ENCODE measurements around the gene STPG3. TPM values are rescaled to one million over a fixed set of nuclear protein-coding genes. Genes with fewer than 3 reads are reported as not detected.
"Not testable (repeated sequence)": the region's sequence is repeated elsewhere in the genome, so short reads cannot be mapped to it uniquely, and the experiment has no call there.

STPG3 gene
- total and polyA plus RNA-seq, 4 donors, result not detected

GRCh38 chr9:137256856-137257255, 5.8 kb downstream of the STPG3 start (continued):
- TF ChIP-seq ZBTB33 (IDR thresholded peaks at IDR 0.05) (no peak), HNF4A (conservative IDR thresholded peaks at IDR 0.05) (no peak), TAF1 (conservative IDR thresholded peaks at IDR 0.05) (no peak)

GRCh38 chr9:137262173-137262908, 11.3 kb downstream of the STPG3 start:
- not testable (repeated sequence) for H3K27ac ChIP-seq (ENCODE audit: low read depth in 1 of 2, low read length in 2 of 2); DNase-seq (ENCODE audit: low spot score); H3K9ac ChIP-seq (ENCODE audit: low read depth in 1 of 2, low read length in 2 of 2); H3K4me3 ChIP-seq (ENCODE audit: low read depth in 1 of 3, low read length in 3 of 3); H3K9me3 ChIP-seq (ENCODE audit: control insufficient read depth in 4 of 4, low read length in 3 of 4); H3K27me3 ChIP-seq (ENCODE audit: control insufficient read depth in 4 of 4, insufficient read depth in 4 of 4, low read length in 3 of 4)
- Histone ChIP-seq H3K4me1 (ENCODE audit: control insufficient read depth in 4 of 4, insufficient read depth in 4 of 4, low read length in 3 of 4) (peaks cover 2 to 11% (median 6%) of the 10 kb centered on the region in 4 donors), H3K36me3 (ENCODE audit: control insufficient read depth in 4 of 4, insufficient read depth in 3 of 4, low read depth in 1 of 4, low read length in 3 of 4) (peaks cover 9 to 16% (median 12%) of the 10 kb centered on the region in 4 donors)
- WGBS, result 43% methylated on average over 15 of the region's 15 CpGs
- TF ChIP-seq RAD21 (IDR thresholded peaks at IDR 0.05), result peak in 1 of 2 donors; percentile 57
- peak; percentile 27 for TF ChIP-seq CTCF (IDR thresholded peaks at IDR 0.05; ENCODE audit: low read depth, low read length, missing input control)

GRCh38 chr9:137262909-137263285, 11.8 kb downstream of the STPG3 start:
- Histone ChIP-seq H3K4me1 (ENCODE audit: control insufficient read depth in 4 of 4, insufficient read depth in 4 of 4, low read length in 3 of 4) (peaks cover 2 to 15% (median 7%) of the 10 kb centered on the region in 4 donors), H3K27me3 (ENCODE audit: control insufficient read depth in 4 of 4, insufficient read depth in 4 of 4, low read length in 3 of 4) (no peaks in the 10 kb centered on the region), H3K9ac (ENCODE audit: low read depth in 1 of 2, low read length in 2 of 2) (no peak overlapping the region), H3K27ac (ENCODE audit: low read depth in 1 of 2, low read length in 2 of 2) (no peak overlapping the region), H3K9me3 (ENCODE audit: control insufficient read depth in 4 of 4, low read length in 3 of 4) (no peaks in the 10 kb centered on the region), H3K4me3 (ENCODE audit: low read depth in 1 of 3, low read length in 3 of 3) (no peak overlapping the region), H3K36me3 (ENCODE audit: control insufficient read depth in 4 of 4, insufficient read depth in 3 of 4, low read depth in 1 of 4, low read length in 3 of 4) (peaks cover 9 to 16% (median 12%) of the 10 kb centered on the region in 4 donors)
- WGBS, result 90% methylated on average over 24 of the region's 24 CpGs
- TF ChIP-seq TAF1 (conservative IDR thresholded peaks at IDR 0.05), result no peak
- TF ChIP-seq YY1 (IDR thresholded peaks at IDR 0.05), result no peak
- TF ChIP-seq NR2F2 (IDR thresholded peaks at IDR 0.05), result no peak
- TF ChIP-seq CTCF (IDR thresholded peaks at IDR 0.05; ENCODE audit: low read depth, low read length, missing input control), result no peak
- no peak for TF ChIP-seq FOXA1 (IDR thresholded peaks at IDR 0.05)
- TF ChIP-seq MAX (IDR thresholded peaks at IDR 0.05), result no peak
- DNase-seq (ENCODE audit: low spot score), result no peak

Data from liver (tissue), 9 donors.